LNCAP (cell line): Measurements from ENCODE around the gene PC.

Experiments used
- TF ChIP-seq, protein P1 (sequence below): fragments of 450-650 bp; IDR thresholded peaks from 2 replicates; pipeline ENCODE4 v1.5.1; 2017; ENCODE audit warnings: mild to moderate bottlenecking

PC gene

DNA sequence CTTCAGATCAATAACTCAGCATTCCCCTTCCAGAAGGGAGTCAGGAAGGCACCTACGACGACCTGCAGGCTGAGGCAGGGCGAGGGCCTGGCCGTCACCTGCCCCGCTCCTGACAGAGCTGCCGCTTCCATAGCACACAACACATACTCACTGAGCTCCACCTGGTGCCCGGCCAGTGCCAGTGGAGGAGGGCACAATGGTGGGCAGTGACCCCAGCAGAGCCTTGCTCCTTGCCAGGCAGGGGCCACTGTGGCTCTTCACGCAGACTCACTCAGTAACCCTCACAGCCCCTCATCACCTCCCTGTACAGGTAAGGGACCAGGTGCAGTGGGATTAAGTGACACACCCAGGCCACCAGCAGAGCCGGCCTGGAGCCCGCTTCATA is 76.7 kb downstream of the PC start:
- TF ChIP-seq, protein P1, sequence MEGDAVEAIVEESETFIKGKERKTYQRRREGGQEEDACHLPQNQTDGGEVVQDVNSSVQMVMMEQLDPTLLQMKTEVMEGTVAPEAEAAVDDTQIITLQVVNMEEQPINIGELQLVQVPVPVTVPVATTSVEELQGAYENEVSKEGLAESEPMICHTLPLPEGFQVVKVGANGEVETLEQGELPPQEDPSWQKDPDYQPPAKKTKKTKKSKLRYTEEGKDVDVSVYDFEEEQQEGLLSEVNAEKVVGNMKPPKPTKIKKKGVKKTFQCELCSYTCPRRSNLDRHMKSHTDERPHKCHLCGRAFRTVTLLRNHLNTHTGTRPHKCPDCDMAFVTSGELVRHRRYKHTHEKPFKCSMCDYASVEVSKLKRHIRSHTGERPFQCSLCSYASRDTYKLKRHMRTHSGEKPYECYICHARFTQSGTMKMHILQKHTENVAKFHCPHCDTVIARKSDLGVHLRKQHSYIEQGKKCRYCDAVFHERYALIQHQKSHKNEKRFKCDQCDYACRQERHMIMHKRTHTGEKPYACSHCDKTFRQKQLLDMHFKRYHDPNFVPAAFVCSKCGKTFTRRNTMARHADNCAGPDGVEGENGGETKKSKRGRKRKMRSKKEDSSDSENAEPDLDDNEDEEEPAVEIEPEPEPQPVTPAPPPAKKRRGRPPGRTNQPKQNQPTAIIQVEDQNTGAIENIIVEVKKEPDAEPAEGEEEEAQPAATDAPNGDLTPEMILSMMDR: peak; percentile 11; the same call in 1 of the 2 replicates

DNA sequence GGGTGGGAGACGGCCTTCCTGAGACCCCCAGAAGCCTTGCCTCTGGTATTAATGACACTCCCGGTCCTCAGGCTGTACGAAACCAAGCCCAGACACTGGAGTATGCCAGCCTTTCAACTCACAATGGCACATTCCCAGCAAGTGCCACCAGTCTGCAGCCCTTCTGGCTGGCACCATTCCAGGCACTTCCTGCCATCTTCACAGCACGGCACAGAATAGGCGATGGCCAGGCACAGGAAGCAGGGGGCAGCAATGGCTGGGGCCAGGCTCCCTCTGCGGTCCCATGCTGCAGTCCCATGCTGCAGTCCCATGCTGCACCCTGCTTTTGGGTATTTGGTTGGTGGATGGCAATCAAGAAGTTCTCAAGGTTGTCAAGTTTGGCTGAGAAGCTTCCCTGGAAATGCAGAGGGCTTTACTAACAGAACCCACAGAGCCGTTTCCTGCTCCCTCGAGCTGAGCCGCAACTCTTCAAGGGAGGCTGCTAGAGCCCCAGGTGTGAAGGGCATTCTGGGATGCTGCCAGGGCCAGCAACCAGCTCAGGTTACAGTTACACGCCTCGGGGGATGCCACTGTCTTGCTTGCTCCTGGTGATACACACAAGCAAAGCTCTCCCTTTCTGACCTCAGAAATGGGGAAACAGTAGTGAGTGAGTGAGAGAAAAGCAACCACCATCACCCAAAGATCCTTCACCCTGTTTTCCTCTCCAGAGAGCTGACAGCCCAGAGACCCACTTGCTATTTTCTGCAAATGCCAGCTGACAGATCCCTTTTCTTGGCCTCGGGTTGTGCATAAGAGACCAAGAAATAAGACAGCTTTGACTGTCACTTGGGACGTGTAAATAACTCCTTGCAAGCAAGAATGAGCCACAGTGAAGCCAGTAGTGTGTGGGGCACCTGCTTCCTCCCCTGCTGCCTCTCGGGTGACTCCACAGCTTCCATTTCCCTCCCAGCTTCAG is 77.4 kb downstream of the PC start:
- TF ChIP-seq, protein P1: no peak

DNA sequence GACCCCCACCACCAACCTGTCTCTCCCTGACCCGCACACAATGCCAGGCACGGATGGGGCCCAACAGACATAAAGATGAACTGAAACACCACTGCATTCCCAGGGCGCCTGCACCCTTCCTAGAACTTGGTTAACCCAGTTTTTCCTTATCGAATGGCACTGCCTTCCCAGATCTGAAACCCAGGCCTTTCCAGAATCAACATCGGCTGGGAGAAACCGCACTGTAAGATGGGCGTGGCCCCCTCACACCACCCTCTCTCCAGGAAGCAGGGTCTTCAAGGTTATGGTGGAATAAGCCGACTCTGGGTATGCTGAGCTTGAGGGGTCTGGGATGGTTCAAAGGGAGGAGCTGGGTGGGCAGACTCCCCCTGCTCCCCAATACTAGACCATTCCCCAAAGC is 78.2 kb downstream of the PC start:
- TF ChIP-seq, protein P1: no peak

DNA sequence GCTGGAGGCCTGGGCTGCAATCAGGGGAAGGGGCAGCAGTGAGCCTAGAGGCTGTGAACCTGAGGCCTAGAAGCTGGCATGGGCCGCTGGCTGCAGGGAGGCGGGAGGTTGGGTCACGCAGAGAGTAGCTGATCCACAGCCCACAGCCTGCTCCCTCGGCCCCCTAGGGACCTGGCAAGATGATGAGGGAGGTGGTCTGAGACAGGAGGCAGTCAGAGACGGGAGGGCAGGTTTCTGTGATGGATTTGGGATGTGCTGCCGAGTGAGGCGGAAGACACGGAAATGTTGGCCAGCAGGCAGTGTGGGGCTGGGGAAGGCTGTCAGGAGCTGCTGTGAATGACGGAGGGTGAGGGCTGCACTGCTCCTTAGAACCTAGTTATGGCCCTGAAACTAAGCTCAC is 78.6 kb downstream of the PC start:
- TF ChIP-seq, protein P1: no peak

DNA sequence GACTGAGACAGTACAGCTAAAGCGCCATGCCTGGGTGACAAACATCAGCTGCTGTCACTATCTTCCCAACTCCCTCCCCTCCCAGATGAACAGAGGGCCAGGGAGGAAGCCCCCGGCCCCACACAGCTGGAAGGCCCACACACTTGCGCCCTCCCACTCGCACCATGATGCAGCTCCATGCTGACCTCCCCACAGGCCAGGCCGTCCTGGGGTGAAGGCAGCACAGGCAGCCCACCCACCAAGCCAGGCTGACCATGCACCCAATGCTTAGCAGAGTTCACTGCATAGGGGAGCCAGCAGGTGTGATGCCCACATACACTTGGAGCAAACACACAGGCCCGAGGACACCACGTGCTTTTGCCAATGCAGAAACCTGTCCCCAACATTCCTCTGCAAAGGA is 79.2 kb downstream of the PC start:
- TF ChIP-seq, protein P1: no peak

DNA sequence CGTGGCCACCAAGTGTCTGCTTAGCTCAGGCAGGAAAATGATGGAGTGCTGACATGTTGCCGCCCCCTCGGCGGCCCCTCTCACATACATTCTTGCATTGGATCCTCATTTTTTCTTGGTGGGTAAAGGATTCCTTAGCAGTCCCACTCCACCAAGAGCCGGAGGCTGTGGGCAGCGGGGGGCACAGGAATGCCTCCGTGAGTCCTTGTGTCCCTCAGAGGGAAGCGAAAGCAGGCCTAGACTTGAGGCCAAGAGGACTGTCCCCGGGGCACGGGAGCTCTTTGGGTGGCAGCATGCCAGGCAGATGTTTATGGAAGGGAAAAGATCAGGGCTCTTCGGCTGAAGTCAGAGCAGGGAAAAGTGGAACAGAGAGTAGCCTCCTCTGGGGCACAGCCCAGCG is 79.7 kb downstream of the PC start:
- TF ChIP-seq, protein P1: no peak

DNA sequence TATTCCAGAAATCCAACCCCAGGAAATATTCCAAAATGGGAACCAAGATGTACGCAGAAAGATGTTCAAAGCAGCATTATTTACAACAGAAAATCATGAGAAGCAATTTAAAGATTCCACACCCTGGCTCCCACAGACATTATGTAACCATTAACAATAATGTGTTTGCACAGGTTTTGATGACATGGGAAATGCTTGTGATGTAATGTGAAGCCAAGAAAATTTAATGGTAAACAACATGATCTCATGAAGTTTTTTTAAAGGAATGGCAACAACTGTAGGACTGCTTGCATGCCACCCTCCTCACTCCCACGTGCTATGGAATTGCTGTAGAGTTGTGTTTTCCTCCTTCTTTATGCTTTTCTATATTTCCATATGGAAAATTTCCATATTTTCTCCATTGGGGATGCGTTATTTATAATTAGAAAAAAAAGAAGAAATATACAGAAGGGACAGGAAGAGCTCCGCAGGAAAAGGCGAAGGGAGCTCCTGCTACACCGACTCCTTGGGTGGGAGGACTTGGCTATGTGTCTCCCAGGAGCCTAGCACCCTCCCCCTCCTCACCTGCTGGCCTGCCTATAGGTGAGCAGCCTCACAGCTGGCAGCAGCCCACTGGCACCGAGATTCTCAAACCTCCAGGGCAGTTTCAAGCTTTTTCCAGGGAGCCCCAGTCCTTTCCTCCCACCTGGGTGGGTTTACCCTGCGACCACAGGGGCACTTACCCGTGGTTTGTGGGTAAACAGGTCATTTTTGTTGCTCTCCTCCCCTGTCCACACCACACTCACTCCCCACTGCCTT is 80.4 kb downstream of the PC start:
- TF ChIP-seq, protein P1: no peak
